Hepatocyte (in vitro differentiated cells): ENCODE results near the gene NOC4L.

Experiments used
- CTCF ChIP-seq: fragments of 200-600 bp; sonication (generic); IDR thresholded peaks from 2 replicates; pipeline ENCODE4 v1.5.1; 2016; ENCODE audit warnings: antibody characterized with exemption, mild to moderate bottlenecking; ENCODE audit not compliant: poor library complexity
- EZH2phosphoT487 ChIP-seq: fragments of 200-600 bp; sonication (generic); IDR thresholded peaks from one replicate; pipeline ENCODE4 v1.6.1; 2018; ENCODE audit warnings: antibody characterized with exemption, mild to moderate bottlenecking, low read depth, moderate library complexity; ENCODE audit not compliant: unreplicated experiment, severe bottlenecking

- TF ChIP-seq CTCF (no peak), EZH2phosphoT487 (no peak)
Measured at GRCh38 chr12:132154941-132155770, 10.9 kb downstream of the NOC4L start.
